GM12865 (cell line): ENCODE measurements around the gene TYW1.
"Not testable (repeated sequence)": the region's sequence is repeated elsewhere in the genome, so short reads cannot be mapped to it uniquely, and the experiment has no call there.

Source experiments
- DNase-seq: peaks from one replicate; pipeline ENCODE4 v3.0.0; 2010; ENCODE audit warnings: low read depth
- H3K4me3 ChIP-seq: 2 replicates; pipeline ENCODE4 v1.5.1; 2011; ENCODE audit warnings: mild to moderate bottlenecking, low read depth, low read length, control low read depth
- CTCF ChIP-seq: IDR thresholded peaks from 2 replicates; pipeline ENCODE4 v1.5.1; 2011; ENCODE audit warnings: low read length, control low read depth, low read depth, inconsistent platforms; ENCODE audit not compliant: insufficient read depth; ENCODE audit errors: missing control alignments

Gene TYW1

GRCh38 chr7:67056683-67057082, 60.0 kb downstream of the TYW1 start:
- DNase-seq, result no peak
- no peak overlapping the region for H3K4me3 ChIP-seq
- no peak for TF ChIP-seq CTCF

GRCh38 chr7:67061321-67061720, 64.7 kb downstream of the TYW1 start:
- DNase-seq, H3K4me3 ChIP-seq: not testable (repeated sequence)

GRCh38 chr7:67062802-67063201, 66.2 kb downstream of the TYW1 start:
- not testable (repeated sequence) for DNase-seq, H3K4me3 ChIP-seq

GRCh38 chr7:67066950-67067622, 70.5 kb downstream of the TYW1 start:
- DNase-seq, H3K4me3 ChIP-seq: not testable (repeated sequence)

- not testable (repeated sequence) for DNase-seq, H3K4me3 ChIP-seq
Measured at GRCh38 chr7:67076120-67076519, 79.5 kb downstream of the TYW1 start.

GRCh38 chr7:67082880-67083279, 86.2 kb downstream of the TYW1 start:
- not testable (repeated sequence) for DNase-seq, H3K4me3 ChIP-seq

GRCh38 chr7:67089261-67089660, 92.6 kb downstream of the TYW1 start:
- H3K4me3 ChIP-seq, DNase-seq: not testable (repeated sequence)

- H3K4me3 ChIP-seq, DNase-seq: not testable (repeated sequence)
Measured at GRCh38 chr7:67091053-67091452, 94.4 kb downstream of the TYW1 start.

- not testable (repeated sequence) for DNase-seq, H3K4me3 ChIP-seq
Measured at GRCh38 chr7:67098031-67098430, 101.4 kb downstream of the TYW1 start.

GRCh38 chr7:67099406-67099805, 102.8 kb downstream of the TYW1 start:
- DNase-seq, H3K4me3 ChIP-seq: not testable (repeated sequence)

- H3K4me3 ChIP-seq, DNase-seq: not testable (repeated sequence)
Measured at GRCh38 chr7:67100038-67100437, 103.4 kb downstream of the TYW1 start.

- no peak for DNase-seq
- TF ChIP-seq CTCF, result no peak
- no peak overlapping the region for H3K4me3 ChIP-seq
Measured at GRCh38 chr7:67100956-67101361, 104.3 kb downstream of the TYW1 start.

GRCh38 chr7:67104937-67105336, 108.3 kb downstream of the TYW1 start:
- not testable (repeated sequence) for H3K4me3 ChIP-seq
- peak; percentile 3 for DNase-seq
